Measurements from ENCODE around the gene ACBD6.

DNA sequence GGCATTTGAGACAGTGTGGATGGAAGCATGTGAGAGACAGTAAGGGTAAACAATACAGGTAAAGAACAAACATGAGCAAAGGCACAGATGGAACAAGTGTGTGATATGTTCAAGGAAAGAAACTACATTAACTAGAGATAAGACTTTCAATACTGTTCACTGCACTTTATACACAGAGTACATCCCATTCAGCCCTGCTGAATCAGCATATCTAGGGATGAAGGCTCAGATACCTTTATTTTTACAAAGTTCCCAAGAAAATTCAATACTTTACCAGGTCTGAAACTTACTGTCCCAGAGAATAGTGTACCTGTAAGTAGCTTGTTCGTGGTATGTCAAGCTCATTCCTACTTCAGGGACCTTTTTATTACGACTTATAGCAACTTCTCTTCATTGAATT lies 149.8 kb downstream of the ACBD6 start:
- TF ChIP-seq, protein P1, sequence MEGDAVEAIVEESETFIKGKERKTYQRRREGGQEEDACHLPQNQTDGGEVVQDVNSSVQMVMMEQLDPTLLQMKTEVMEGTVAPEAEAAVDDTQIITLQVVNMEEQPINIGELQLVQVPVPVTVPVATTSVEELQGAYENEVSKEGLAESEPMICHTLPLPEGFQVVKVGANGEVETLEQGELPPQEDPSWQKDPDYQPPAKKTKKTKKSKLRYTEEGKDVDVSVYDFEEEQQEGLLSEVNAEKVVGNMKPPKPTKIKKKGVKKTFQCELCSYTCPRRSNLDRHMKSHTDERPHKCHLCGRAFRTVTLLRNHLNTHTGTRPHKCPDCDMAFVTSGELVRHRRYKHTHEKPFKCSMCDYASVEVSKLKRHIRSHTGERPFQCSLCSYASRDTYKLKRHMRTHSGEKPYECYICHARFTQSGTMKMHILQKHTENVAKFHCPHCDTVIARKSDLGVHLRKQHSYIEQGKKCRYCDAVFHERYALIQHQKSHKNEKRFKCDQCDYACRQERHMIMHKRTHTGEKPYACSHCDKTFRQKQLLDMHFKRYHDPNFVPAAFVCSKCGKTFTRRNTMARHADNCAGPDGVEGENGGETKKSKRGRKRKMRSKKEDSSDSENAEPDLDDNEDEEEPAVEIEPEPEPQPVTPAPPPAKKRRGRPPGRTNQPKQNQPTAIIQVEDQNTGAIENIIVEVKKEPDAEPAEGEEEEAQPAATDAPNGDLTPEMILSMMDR (IDR thresholded peaks at IDR 0.05): no peak
- TF ChIP-seq POLR2A (IDR thresholded peaks at IDR 0.05): no peak

Data from breast epithelium (tissue), 3 donors.